ENCODE results near the gene PFKFB1. TPM values are rescaled to one million over a fixed set of nuclear protein-coding genes. Genes with fewer than 3 reads are reported as not detected.

Gene PFKFB1
- total RNA-seq (ENCODE audit: low replicate concordance), result 0.17 and 0.74 TPM in 2 replicates

- peaks cover 2% of the 10 kb centered on the region for H3K27me3 Mint-ChIP-seq (ENCODE audit: insufficient read depth, low read depth)
- no peaks in the 10 kb centered on the region for H3K36me3 Mint-ChIP-seq
- peaks cover 3% of the 10 kb centered on the region for H3K9me3 Mint-ChIP-seq
- Histone ChIP-seq H3K4me2 (no peak within 1 kb of the TSS), H3K27me3 (no peaks in the 10 kb centered on the region), H3K27ac (no peak within 1 kb of the TSS), H3F3A (ENCODE audit: low read depth) (no peaks in the 10 kb centered on the region), H3K36me3 (no peaks in the 10 kb centered on the region), H4K20me1 (ENCODE audit: low read depth) (no peaks in the 10 kb centered on the region), H3K79me2 (ENCODE audit: low read depth) (no peaks in the 10 kb centered on the region), H3K4me1 (no peaks in the 10 kb centered on the region), H3K9me3 (ENCODE audit: low read depth) (no peaks in the 10 kb centered on the region), H3K9ac (no peak within 1 kb of the TSS), H3K4me3 (no peak within 1 kb of the TSS), H2AFZ (replicated peaks) (no peak within 1 kb of the TSS)
- H3K4me3 Mint-ChIP-seq, result no peak within 1 kb of the TSS
- no peak for TF ChIP-seq EZH2 (IDR thresholded peaks at IDR 0.05)
- TF ChIP-seq EZH2phosphoT487 (IDR thresholded peaks at IDR 0.05), result no peak
- TF ChIP-seq, protein P1, sequence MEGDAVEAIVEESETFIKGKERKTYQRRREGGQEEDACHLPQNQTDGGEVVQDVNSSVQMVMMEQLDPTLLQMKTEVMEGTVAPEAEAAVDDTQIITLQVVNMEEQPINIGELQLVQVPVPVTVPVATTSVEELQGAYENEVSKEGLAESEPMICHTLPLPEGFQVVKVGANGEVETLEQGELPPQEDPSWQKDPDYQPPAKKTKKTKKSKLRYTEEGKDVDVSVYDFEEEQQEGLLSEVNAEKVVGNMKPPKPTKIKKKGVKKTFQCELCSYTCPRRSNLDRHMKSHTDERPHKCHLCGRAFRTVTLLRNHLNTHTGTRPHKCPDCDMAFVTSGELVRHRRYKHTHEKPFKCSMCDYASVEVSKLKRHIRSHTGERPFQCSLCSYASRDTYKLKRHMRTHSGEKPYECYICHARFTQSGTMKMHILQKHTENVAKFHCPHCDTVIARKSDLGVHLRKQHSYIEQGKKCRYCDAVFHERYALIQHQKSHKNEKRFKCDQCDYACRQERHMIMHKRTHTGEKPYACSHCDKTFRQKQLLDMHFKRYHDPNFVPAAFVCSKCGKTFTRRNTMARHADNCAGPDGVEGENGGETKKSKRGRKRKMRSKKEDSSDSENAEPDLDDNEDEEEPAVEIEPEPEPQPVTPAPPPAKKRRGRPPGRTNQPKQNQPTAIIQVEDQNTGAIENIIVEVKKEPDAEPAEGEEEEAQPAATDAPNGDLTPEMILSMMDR (IDR thresholded peaks at IDR 0.05), result no peak
- peaks cover 2% of the 10 kb centered on the region for H3K4me1 Mint-ChIP-seq
- DNase-seq (ENCODE audit: low spot score), result no peak
- no peak within 1 kb of the TSS for H3K27ac Mint-ChIP-seq
Measured at GRCh38 chrX:54994099-54994498, at the start of gene PFKFB1. Gene PFKFB1, minus strand, starts transcription at chrX:54994188. Its CDS starts 181 bp downstream, at chrX:54994007.

- Mint-ChIP-seq H3K27ac (no peak overlapping the region), H3K4me1 (no peaks in the 10 kb centered on the region), H3K4me3 (no peak overlapping the region), H3K9me3 (peaks cover 8% of the 10 kb centered on the region), H3K27me3 (ENCODE audit: insufficient read depth, low read depth) (no peaks in the 10 kb centered on the region), H3K36me3 (no peaks in the 10 kb centered on the region)
- Histone ChIP-seq H3K27ac (no peak overlapping the region), H2AFZ (replicated peaks) (no peak overlapping the region), H3K4me2 (no peak overlapping the region), H3K9ac (no peak overlapping the region), H4K20me1 (ENCODE audit: low read depth) (no peaks in the 10 kb centered on the region), H3K79me2 (ENCODE audit: low read depth) (no peaks in the 10 kb centered on the region), H3K36me3 (no peaks in the 10 kb centered on the region), H3F3A (ENCODE audit: low read depth) (no peaks in the 10 kb centered on the region), H3K27me3 (no peaks in the 10 kb centered on the region), H3K4me3 (no peak overlapping the region), H3K4me1 (no peaks in the 10 kb centered on the region), H3K9me3 (ENCODE audit: low read depth) (peaks cover 4% of the 10 kb centered on the region)
- DNase-seq (ENCODE audit: low spot score), result no peak
- no peak for TF ChIP-seq EZH2phosphoT487 (IDR thresholded peaks at IDR 0.05)
- TF ChIP-seq, protein P1 (IDR thresholded peaks at IDR 0.05), result no peak
- no peak for TF ChIP-seq EZH2 (IDR thresholded peaks at IDR 0.05)
Measured at GRCh38 chrX:55041514-55041913, 47.5 kb upstream of the PFKFB1 start.

- Mint-ChIP-seq H3K4me3 (no peak overlapping the region), H3K27me3 (ENCODE audit: insufficient read depth, low read depth) (no peaks in the 10 kb centered on the region), H3K27ac (no peak overlapping the region), H3K9me3 (peaks cover 8% of the 10 kb centered on the region), H3K36me3 (no peaks in the 10 kb centered on the region), H3K4me1 (no peaks in the 10 kb centered on the region)
- Histone ChIP-seq H3K9ac (no peak overlapping the region), H3K27me3 (no peaks in the 10 kb centered on the region), H3K4me1 (no peaks in the 10 kb centered on the region), H2AFZ (replicated peaks) (no peak overlapping the region), H3K36me3 (no peaks in the 10 kb centered on the region), H3K4me3 (no peak overlapping the region), H3K79me2 (ENCODE audit: low read depth) (no peaks in the 10 kb centered on the region), H3K9me3 (ENCODE audit: low read depth) (peaks cover 4% of the 10 kb centered on the region), H3F3A (ENCODE audit: low read depth) (no peaks in the 10 kb centered on the region), H4K20me1 (ENCODE audit: low read depth) (no peaks in the 10 kb centered on the region), H3K4me2 (no peak overlapping the region), H3K27ac (no peak overlapping the region)
- no peak for DNase-seq (ENCODE audit: low spot score)
- TF ChIP-seq EZH2phosphoT487 (IDR thresholded peaks at IDR 0.05), result no peak
- TF ChIP-seq EZH2 (IDR thresholded peaks at IDR 0.05), result no peak
Measured at GRCh38 chrX:55039471-55039870, 45.5 kb upstream of the PFKFB1 start.

DNA sequence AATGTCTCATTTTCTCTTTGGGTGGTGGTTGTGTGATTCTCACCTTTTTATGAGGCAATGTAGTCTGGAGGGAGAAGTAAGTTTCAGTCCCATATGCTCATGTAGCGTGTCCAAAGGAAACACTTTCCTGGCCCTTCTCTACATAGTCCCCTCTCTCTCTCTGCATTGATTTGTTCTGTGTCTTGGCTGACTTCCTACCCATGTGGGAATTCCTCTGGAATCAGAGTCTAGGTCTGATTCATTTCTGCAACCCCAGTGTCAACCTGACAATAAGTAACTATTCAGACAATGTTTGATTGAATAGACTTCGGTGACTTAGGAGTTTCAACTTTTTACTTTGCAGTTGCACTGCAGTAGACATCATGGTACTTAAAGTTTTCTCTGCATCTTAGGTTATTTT, 39.4 kb upstream of the PFKFB1 start:
- TF ChIP-seq EZH2 (IDR thresholded peaks at IDR 0.05), result no peak
- no peak for TF ChIP-seq EZH2phosphoT487 (IDR thresholded peaks at IDR 0.05)
- TF ChIP-seq, protein P1 (IDR thresholded peaks at IDR 0.05), result no peak
- no peak overlapping the region for H3K4me3 Mint-ChIP-seq
- Histone ChIP-seq H4K20me1 (ENCODE audit: low read depth) (no peaks in the 10 kb centered on the region), H3K27ac (no peak overlapping the region), H3K36me3 (no peaks in the 10 kb centered on the region), H3K79me2 (ENCODE audit: low read depth) (no peaks in the 10 kb centered on the region), H3K9ac (no peak overlapping the region), H3F3A (ENCODE audit: low read depth) (no peaks in the 10 kb centered on the region), H3K27me3 (no peaks in the 10 kb centered on the region), H2AFZ (replicated peaks) (no peak overlapping the region), H3K4me2 (no peak overlapping the region), H3K4me3 (no peak overlapping the region), H3K9me3 (ENCODE audit: low read depth) (no peaks in the 10 kb centered on the region), H3K4me1 (no peaks in the 10 kb centered on the region)
- no peak overlapping the region for H3K27ac Mint-ChIP-seq
- peaks cover 2% of the 10 kb centered on the region for H3K27me3 Mint-ChIP-seq (ENCODE audit: insufficient read depth, low read depth)
- no peaks in the 10 kb centered on the region for H3K4me1 Mint-ChIP-seq
- DNase-seq (ENCODE audit: low spot score), result no peak
- H3K36me3 Mint-ChIP-seq, result no peaks in the 10 kb centered on the region
- H3K9me3 Mint-ChIP-seq, result no peaks in the 10 kb centered on the region
